Karpas-422 (cell line): ENCODE measurements around the gene MRPL12. TPM values are rescaled to one million over a fixed set of nuclear protein-coding genes. Genes with fewer than 3 reads are reported as not detected.
A peak's percentile ranks its signal among the peaks of the same experiment; 100 is the strongest.

Experiments used
- DNase-seq: peaks from one replicate; pipeline ENCODE4 v3.0.0-alpha.2; 2015
- H2AFZ ChIP-seq: fragments of 200-600 bp; sonication (generic); 2 replicates; pipeline ENCODE4 v1.6.1; 2014; ENCODE audit warnings: antibody characterized with exemption, low read length, mixed read lengths
- H3K27ac ChIP-seq: fragments of 200-600 bp; sonication (generic); 2 replicates; pipeline ENCODE4 v1.5.1; 2014; ENCODE audit warnings: mild to moderate bottlenecking, low read length, moderate library complexity
- H3K27me3 ChIP-seq: fragments of 200-600 bp; sonication (generic); 2 replicates; pipeline ENCODE4 v1.6.1; 2014; ENCODE audit warnings: low read length, mixed read lengths
- H3K36me3 ChIP-seq: fragments of 200-600 bp; sonication (generic); 2 replicates; pipeline ENCODE4 v1.6.1; 2014; ENCODE audit warnings: low read length, mixed read lengths; ENCODE audit not compliant: insufficient read depth
- H3K4me1 ChIP-seq: fragments of 200-600 bp; sonication (generic); 2 replicates; pipeline ENCODE4 v1.6.1; 2014; ENCODE audit warnings: mild to moderate bottlenecking, low read length, mixed read lengths
- H3K4me2 ChIP-seq: fragments of 200-600 bp; sonication (generic); 2 replicates; pipeline ENCODE4 v1.6.1; 2014; ENCODE audit warnings: low read length, low read depth, mild to moderate bottlenecking; ENCODE audit not compliant: poor library complexity, severe bottlenecking
- H3K4me3 ChIP-seq: fragments of 200-600 bp; sonication (generic); 2 replicates; pipeline ENCODE4 v1.5.1; 2014; ENCODE audit warnings: mild to moderate bottlenecking, antibody characterized with exemption, low read length, mixed read lengths
- H3K79me2 ChIP-seq: fragments of 200-600 bp; sonication (generic); 2 replicates; pipeline ENCODE4 v1.6.1; 2014; ENCODE audit warnings: mild to moderate bottlenecking, low read length, mixed read lengths
- H3K9ac ChIP-seq: fragments of 200-600 bp; sonication (generic); 2 replicates; pipeline ENCODE4 v1.6.0; 2014; ENCODE audit warnings: low read length
- H3K9me2 ChIP-seq: fragments of 200-600 bp; sonication (generic), shearing (Covaris generic); replicated peaks from 2 replicates; pipeline ENCODE4 v1.6.0; 2014; ENCODE audit warnings: mild to moderate bottlenecking, low read length, moderate library complexity; ENCODE audit not compliant: insufficient read depth
- H3K9me3 ChIP-seq: fragments of 300-700, 200-600 bp; sonication (generic); 2 replicates; pipeline ENCODE4 v1.6.1; 2014; ENCODE audit warnings: low read length, mixed read lengths
- H4K20me1 ChIP-seq: fragments of 200-600 bp; sonication (generic); 2 replicates; pipeline ENCODE4 v1.6.1; 2014; ENCODE audit warnings: mild to moderate bottlenecking, antibody characterized with exemption, low read length, low read depth; ENCODE audit not compliant: insufficient read depth
- total RNA-seq: library from RNA; depleted of rRNA; stranded (reverse); fragments of >200 nt; shearing (Covaris generic); gene quantifications from 2 replicates; pipeline ENCODE4 v1.2.3, GENCODE V29; 2014; ENCODE audit warnings: low replicate concordance

MRPL12 gene
- total RNA-seq, 1 experiment from 2014 or later, result 13.6 TPM

GRCh38 chr17:81713556-81714411, 10.6 kb downstream of the MRPL12 start:
- Histone ChIP-seq H4K20me1 (0 out of 2 replicates have a peak, but pooled peaks cover 18% of the 10 kb centered on the region), H3K27ac (no peak overlapping the region), H3K27me3 (no peaks in the 10 kb centered on the region), H3K4me3 (peak overlapping the region; percentile 90), H3K9ac (peak overlapping the region; percentile 85), H3K79me2 (peaks cover 22% of the 10 kb centered on the region), H3K4me2 (peak overlapping the region; percentile 94), H3K36me3 (no peaks in the 10 kb centered on the region), H2AFZ (no peak overlapping the region), H3K4me1 (peaks cover 29% of the 10 kb centered on the region), H3K9me2 (no peaks in the 10 kb centered on the region), H3K9me3 (no peaks in the 10 kb centered on the region)
- DNase-seq, result no peak

- Histone ChIP-seq H3K4me1 (peaks cover 29% of the 10 kb centered on the region), H3K27me3 (no peaks in the 10 kb centered on the region), H3K27ac (no peak overlapping the region), H3K4me3 (no peak overlapping the region; the same call in 1 of the 2 replicates), H3K36me3 (no peaks in the 10 kb centered on the region), H3K9me2 (no peaks in the 10 kb centered on the region), H3K4me2 (no peak overlapping the region), H3K79me2 (peaks cover 22% of the 10 kb centered on the region), H4K20me1 (0 out of 2 replicates have a peak, but pooled peaks cover 18% of the 10 kb centered on the region), H3K9ac (no peak overlapping the region), H3K9me3 (no peaks in the 10 kb centered on the region), H2AFZ (no peak overlapping the region)
- DNase-seq, result no peak
Measured at GRCh38 chr17:81714412-81715106, 11.4 kb downstream of the MRPL12 start.

GRCh38 chr17:81715107-81715871, 12.1 kb downstream of the MRPL12 start:
- no peaks in the 10 kb centered on the region for H3K9me2 ChIP-seq
- H3K9ac ChIP-seq, result no peak overlapping the region
- no peaks in the 10 kb centered on the region for H3K36me3 ChIP-seq
- H2AFZ ChIP-seq, result no peak overlapping the region
- no peaks in the 10 kb centered on the region for H3K9me3 ChIP-seq
- H3K4me2 ChIP-seq, result no peak overlapping the region
- no peak for DNase-seq
- H3K4me1 ChIP-seq, result peaks cover 29% of the 10 kb centered on the region
- H3K27ac ChIP-seq, result no peak overlapping the region
- H4K20me1 ChIP-seq, result 0 out of 2 replicates have a peak, but pooled peaks cover 18% of the 10 kb centered on the region
- H3K4me3 ChIP-seq, result no peak overlapping the region
- no peaks in the 10 kb centered on the region for H3K27me3 ChIP-seq
- H3K79me2 ChIP-seq, result peaks cover 22% of the 10 kb centered on the region

GRCh38 chr17:81715872-81716673, 12.9 kb downstream of the MRPL12 start:
- Histone ChIP-seq H3K9me2 (no peaks in the 10 kb centered on the region), H3K9me3 (no peaks in the 10 kb centered on the region), H3K9ac (no peak overlapping the region), H3K27ac (no peak overlapping the region), H3K4me3 (no peak overlapping the region), H3K36me3 (no peaks in the 10 kb centered on the region), H3K4me2 (no peak overlapping the region), H3K4me1 (peaks cover 23% of the 10 kb centered on the region), H4K20me1 (peaks cover 20% of the 10 kb centered on the region; the same call in 1 of the 2 replicates), H3K27me3 (no peaks in the 10 kb centered on the region), H2AFZ (no peak overlapping the region), H3K79me2 (peaks cover 22% of the 10 kb centered on the region)
- DNase-seq, result no peak

GRCh38 chr17:81716674-81716996, 13.5 kb downstream of the MRPL12 start:
- H3K4me2 ChIP-seq, result no peak overlapping the region
- H3K79me2 ChIP-seq, result peaks cover 22% of the 10 kb centered on the region
- H3K27me3 ChIP-seq, result no peaks in the 10 kb centered on the region
- H3K4me3 ChIP-seq, result no peak overlapping the region
- no peak overlapping the region for H3K27ac ChIP-seq
- no peak for DNase-seq
- H3K4me1 ChIP-seq, result peaks cover 17% of the 10 kb centered on the region
- no peaks in the 10 kb centered on the region for H3K9me2 ChIP-seq
- no peak overlapping the region for H2AFZ ChIP-seq
- no peaks in the 10 kb centered on the region for H3K9me3 ChIP-seq
- H3K9ac ChIP-seq, result no peak overlapping the region
- H4K20me1 ChIP-seq, result peaks cover 21% of the 10 kb centered on the region; the same call in 1 of the 2 replicates
- no peaks in the 10 kb centered on the region for H3K36me3 ChIP-seq

GRCh38 chr17:81717049-81717765, 14.0 kb downstream of the MRPL12 start:
- H3K27me3 ChIP-seq, result no peaks in the 10 kb centered on the region
- H3K79me2 ChIP-seq, result peaks cover 22% of the 10 kb centered on the region
- H2AFZ ChIP-seq, result no peak overlapping the region

GRCh38 chr17:81717766-81718089, 14.6 kb downstream of the MRPL12 start:
- no peak overlapping the region for H3K9ac ChIP-seq

More at GRCh38 chr17:81717049-81717765, 14.0 kb downstream of the MRPL12 start:
- Histone ChIP-seq H3K36me3 (no peaks in the 10 kb centered on the region), H3K4me3 (no peak overlapping the region), H3K9me3 (no peaks in the 10 kb centered on the region), H3K9me2 (no peaks in the 10 kb centered on the region), H4K20me1 (peaks cover 21% of the 10 kb centered on the region; the same call in 1 of the 2 replicates), H3K9ac (no peak overlapping the region), H3K4me2 (no peak overlapping the region), H3K4me1 (peaks cover 14% of the 10 kb centered on the region), H3K27ac (no peak overlapping the region)
- DNase-seq, result no peak

More at GRCh38 chr17:81717766-81718089, 14.6 kb downstream of the MRPL12 start:
- H3K9me2 ChIP-seq, result no peaks in the 10 kb centered on the region
- no peaks in the 10 kb centered on the region for H3K36me3 ChIP-seq
- H3K27me3 ChIP-seq, result no peaks in the 10 kb centered on the region
- H3K4me3 ChIP-seq, result no peak overlapping the region
- no peak overlapping the region for H2AFZ ChIP-seq
- peaks cover 17% of the 10 kb centered on the region for H3K79me2 ChIP-seq
- H4K20me1 ChIP-seq, result peaks cover 21% of the 10 kb centered on the region; the same call in 1 of the 2 replicates
- no peak overlapping the region for H3K4me2 ChIP-seq
- no peak for DNase-seq
- H3K9me3 ChIP-seq, result no peaks in the 10 kb centered on the region
- H3K27ac ChIP-seq, result no peak overlapping the region
- H3K4me1 ChIP-seq, result peaks cover 13% of the 10 kb centered on the region
